Measurements from ENCODE around the gene CCT7.

DNA sequence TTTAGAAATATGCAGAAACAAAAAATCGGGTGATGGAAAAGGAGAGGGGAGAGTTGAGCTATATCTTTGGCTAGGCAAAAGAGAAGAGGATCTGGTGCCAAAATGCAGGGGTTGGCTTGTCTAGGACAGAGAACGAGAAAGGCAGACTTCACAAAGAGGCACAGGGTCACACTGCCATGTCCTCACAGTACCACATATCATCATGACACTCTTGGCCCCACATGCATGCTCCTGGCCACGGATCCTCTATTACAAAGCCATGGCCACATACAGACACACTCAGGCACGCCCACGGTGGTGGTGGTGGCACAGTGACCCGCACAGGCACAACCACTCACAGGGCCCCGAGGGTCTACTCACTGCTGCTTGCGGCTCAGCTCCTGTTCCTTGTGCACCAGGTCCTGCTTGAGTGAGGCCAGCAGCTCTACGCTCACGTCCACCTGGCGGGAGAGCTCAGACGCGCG is 34.3 kb downstream of the CCT7 start:
- TF ChIP-seq, protein P1, sequence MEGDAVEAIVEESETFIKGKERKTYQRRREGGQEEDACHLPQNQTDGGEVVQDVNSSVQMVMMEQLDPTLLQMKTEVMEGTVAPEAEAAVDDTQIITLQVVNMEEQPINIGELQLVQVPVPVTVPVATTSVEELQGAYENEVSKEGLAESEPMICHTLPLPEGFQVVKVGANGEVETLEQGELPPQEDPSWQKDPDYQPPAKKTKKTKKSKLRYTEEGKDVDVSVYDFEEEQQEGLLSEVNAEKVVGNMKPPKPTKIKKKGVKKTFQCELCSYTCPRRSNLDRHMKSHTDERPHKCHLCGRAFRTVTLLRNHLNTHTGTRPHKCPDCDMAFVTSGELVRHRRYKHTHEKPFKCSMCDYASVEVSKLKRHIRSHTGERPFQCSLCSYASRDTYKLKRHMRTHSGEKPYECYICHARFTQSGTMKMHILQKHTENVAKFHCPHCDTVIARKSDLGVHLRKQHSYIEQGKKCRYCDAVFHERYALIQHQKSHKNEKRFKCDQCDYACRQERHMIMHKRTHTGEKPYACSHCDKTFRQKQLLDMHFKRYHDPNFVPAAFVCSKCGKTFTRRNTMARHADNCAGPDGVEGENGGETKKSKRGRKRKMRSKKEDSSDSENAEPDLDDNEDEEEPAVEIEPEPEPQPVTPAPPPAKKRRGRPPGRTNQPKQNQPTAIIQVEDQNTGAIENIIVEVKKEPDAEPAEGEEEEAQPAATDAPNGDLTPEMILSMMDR (IDR thresholded peaks at IDR 0.05): no peak
- no peak for TF ChIP-seq POLR2A (IDR thresholded peaks at IDR 0.05)
- TF ChIP-seq POLR2AphosphoS5 (IDR thresholded peaks at IDR 0.05; ENCODE audit: insufficient read depth in 1 of 2, low read depth in 1 of 2): no peak
